Nephron progenitor cell (in vitro differentiated cells): ENCODE measurements around the gene GFER.

Source experiments
- DNase-seq: peaks from one replicate; pipeline ENCODE4 v3.0.0; 2021
- H3K27ac Mint-ChIP-seq: 2 replicates; pipeline ENCODE4 v1.8.0; 2021; ENCODE audit warnings: mild to moderate bottlenecking, moderate library complexity, mixed read lengths
- H3K27me3 Mint-ChIP-seq: 2 replicates; pipeline ENCODE4 v1.8.0; 2021; ENCODE audit warnings: mild to moderate bottlenecking, low read depth, mixed read lengths; ENCODE audit not compliant: poor library complexity
- H3K36me3 Mint-ChIP-seq: 2 replicates; pipeline ENCODE4 v1.8.0; 2021; ENCODE audit warnings: low read depth, mixed read lengths
- H3K4me1 Mint-ChIP-seq: 2 replicates; pipeline ENCODE4 v1.8.0; 2021; ENCODE audit warnings: mixed read lengths
- H3K4me3 Mint-ChIP-seq: 2 replicates; pipeline ENCODE4 v1.8.0; 2021; ENCODE audit warnings: mild to moderate bottlenecking, moderate library complexity, mixed read lengths
- H3K9me3 Mint-ChIP-seq: 2 replicates; pipeline ENCODE4 v1.8.0; 2021; ENCODE audit warnings: mild to moderate bottlenecking, moderate library complexity, mixed read lengths
- TF ChIP-seq, protein P1 (sequence below): fragments of 200-600 bp; sonication (generic); IDR thresholded peaks from 2 replicates; pipeline ENCODE4 v1.5.0; 2021; ENCODE audit warnings: antibody characterized with exemption

GFER gene

DNA sequence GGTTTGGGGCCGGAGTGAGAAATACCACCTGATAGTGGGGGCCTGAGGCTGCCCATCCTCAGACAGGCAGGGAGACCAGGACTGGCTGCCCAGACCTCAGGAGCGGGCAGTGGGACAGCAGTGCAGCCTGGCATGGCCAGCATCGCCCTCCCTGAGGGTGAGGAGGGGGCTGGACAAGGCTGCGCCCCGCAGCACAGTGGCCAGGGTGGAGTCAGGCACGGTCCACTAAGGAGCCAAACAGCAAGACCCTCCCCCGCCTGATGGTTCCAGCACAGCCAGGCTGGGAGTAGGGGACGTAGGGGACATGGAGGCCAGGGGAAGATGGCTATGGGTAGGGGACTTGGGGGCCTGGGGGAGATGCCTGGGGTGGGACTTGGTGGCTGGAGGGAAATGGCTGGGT, 22.3 kb downstream of the GFER start:
- peak overlapping the region; percentile 50 for H3K4me3 Mint-ChIP-seq
- H3K27me3 Mint-ChIP-seq, result no peaks in the 10 kb centered on the region
- no peak for DNase-seq
- no peaks in the 10 kb centered on the region for H3K9me3 Mint-ChIP-seq
- peak overlapping the region; percentile 66 for H3K27ac Mint-ChIP-seq
- TF ChIP-seq, protein P1, sequence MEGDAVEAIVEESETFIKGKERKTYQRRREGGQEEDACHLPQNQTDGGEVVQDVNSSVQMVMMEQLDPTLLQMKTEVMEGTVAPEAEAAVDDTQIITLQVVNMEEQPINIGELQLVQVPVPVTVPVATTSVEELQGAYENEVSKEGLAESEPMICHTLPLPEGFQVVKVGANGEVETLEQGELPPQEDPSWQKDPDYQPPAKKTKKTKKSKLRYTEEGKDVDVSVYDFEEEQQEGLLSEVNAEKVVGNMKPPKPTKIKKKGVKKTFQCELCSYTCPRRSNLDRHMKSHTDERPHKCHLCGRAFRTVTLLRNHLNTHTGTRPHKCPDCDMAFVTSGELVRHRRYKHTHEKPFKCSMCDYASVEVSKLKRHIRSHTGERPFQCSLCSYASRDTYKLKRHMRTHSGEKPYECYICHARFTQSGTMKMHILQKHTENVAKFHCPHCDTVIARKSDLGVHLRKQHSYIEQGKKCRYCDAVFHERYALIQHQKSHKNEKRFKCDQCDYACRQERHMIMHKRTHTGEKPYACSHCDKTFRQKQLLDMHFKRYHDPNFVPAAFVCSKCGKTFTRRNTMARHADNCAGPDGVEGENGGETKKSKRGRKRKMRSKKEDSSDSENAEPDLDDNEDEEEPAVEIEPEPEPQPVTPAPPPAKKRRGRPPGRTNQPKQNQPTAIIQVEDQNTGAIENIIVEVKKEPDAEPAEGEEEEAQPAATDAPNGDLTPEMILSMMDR, result no peak
- H3K4me1 Mint-ChIP-seq, result peaks cover 53% of the 10 kb centered on the region
- peaks cover 5% of the 10 kb centered on the region for H3K36me3 Mint-ChIP-seq

DNA sequence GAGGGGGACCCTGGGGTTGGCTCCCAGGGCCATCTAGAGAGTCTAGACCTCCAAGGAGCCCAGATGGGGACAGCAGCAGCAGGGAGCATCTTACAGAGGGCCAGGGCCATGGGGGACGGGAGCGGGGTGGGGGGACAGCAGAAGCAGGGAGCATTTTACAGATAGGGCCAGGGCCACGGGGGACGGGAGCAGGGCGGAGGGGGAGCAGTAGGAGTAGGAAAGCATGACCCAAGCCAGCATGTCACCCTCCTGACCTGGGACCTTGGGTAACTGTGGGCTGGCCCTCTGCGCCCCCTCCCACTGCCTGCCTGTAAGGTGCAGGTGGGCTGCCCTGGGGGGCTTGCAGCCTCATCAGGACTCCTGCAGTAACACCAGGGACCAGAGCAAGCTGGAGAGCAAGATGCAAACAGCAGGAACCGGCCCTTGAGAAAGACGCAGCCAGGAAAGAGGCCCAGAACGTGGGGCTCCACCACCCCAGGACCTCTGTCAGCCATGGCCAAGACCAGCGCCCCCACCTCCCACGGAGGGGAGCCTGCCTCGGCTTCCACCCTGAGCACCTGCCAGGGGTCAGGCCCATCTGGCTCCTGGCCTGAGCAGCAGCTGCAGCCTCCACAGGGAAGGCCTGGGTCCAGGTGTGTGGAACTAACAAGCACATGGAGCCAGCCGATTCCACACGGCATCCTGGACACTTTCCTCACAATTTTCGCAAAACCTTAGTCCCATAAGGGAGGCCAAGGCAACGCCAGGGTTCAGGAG, 23.3 kb downstream of the GFER start:
- Mint-ChIP-seq H3K27me3 (no peaks in the 10 kb centered on the region), H3K36me3 (peaks cover 3% of the 10 kb centered on the region), H3K4me3 (peak overlapping the region; percentile 83), H3K9me3 (no peaks in the 10 kb centered on the region), H3K4me1 (peaks cover 53% of the 10 kb centered on the region), H3K27ac (no peak overlapping the region)
- TF ChIP-seq, protein P1, result no peak
- DNase-seq, result no peak

DNA sequence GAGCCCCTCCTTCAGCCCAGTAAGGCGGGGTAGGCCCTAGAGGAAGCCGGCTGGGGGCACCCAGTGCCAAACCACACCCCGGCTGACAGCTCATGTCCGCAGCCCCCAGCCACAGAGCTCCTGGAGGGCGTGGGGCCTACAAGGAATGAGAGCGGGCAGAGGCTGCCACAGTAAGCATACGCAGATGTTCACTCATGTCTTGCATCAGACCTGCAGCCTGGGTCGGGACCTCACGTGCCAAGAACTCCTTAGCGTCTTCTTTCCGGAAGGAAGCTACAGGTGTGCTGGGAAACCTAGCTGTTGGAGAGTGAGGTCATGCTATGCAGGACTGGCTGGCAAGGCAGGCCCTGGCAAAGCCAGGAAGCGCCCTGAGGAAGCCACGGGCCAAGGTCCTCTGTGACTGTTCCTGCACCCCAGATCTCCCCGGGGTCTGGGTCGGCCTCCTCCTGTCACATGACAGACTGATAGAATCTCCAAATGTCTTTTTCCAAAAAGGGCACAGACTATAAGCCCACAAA, 24.1 kb downstream of the GFER start:
- no peak overlapping the region for H3K27ac Mint-ChIP-seq
- no peaks in the 10 kb centered on the region for H3K27me3 Mint-ChIP-seq
- TF ChIP-seq, protein P1, result no peak
- no peaks in the 10 kb centered on the region for H3K36me3 Mint-ChIP-seq
- DNase-seq, result no peak
- peak overlapping the region; percentile 83 for H3K4me3 Mint-ChIP-seq
- no peaks in the 10 kb centered on the region for H3K9me3 Mint-ChIP-seq
- H3K4me1 Mint-ChIP-seq, result peaks cover 53% of the 10 kb centered on the region

DNA sequence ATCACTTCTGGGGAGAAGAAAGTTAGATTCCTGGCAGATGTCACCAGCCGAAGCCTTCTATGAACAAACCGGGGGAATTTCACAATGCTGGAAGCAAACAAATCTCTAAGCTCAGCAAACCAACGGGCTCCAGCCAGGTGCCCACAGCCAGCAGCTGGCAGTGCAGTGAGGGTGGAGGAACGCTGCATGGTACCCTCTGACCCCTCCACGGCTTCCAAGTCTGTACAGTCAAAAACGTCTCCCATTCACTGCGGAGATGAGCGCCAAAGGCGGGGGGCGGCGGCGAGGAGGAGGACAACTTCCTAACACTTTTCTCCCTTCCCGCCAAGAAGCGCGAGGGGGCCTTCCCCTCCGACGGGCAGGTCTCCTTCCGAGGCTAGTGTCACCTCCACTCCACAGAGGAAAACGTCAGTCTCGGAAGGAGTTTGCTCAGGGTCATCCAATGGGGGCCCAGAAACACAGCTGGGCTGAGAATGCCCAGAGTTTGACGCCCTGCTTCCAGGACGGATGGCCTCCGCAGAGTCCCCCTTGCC, 24.7 kb downstream of the GFER start:
- Mint-ChIP-seq H3K9me3 (no peaks in the 10 kb centered on the region), H3K36me3 (no peaks in the 10 kb centered on the region), H3K27ac (no peak overlapping the region), H3K27me3 (no peaks in the 10 kb centered on the region), H3K4me1 (peaks cover 53% of the 10 kb centered on the region), H3K4me3 (peak overlapping the region; percentile 83)
- DNase-seq, result no peak
- TF ChIP-seq, protein P1, result no peak

DNA sequence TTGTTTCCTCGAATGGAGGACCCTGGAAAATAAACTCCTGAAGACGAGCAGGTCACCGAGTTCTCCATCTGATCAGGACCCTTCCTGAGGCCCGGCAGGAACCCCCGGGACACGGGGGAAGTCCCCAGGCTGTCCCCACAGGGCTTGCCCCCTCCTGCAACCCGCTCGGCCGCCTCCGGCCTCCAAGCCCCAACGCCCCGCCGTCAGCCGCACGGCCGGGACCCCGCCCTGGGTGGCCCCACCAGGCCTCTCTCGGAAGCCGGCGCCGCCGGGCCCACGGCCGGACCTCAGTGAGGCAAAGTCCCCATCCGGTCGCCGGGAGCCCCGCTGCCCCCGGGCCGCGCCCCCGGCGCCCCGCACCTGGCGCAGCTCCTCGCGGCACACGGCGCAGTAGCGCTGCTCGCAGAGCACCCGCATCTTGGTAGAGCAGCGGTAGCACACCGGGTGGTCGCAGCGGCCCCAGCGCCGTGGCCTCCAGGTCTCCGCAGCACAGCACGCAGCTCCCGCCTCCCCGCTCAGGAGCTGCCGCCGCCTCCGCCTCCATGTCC, 25.2 kb downstream of the GFER start:
- TF ChIP-seq, protein P1, result no peak
- H3K36me3 Mint-ChIP-seq, result no peaks in the 10 kb centered on the region
- H3K27me3 Mint-ChIP-seq, result no peaks in the 10 kb centered on the region
- peak overlapping the region; percentile 83 for H3K4me3 Mint-ChIP-seq
- no peaks in the 10 kb centered on the region for H3K9me3 Mint-ChIP-seq
- no peak for DNase-seq
- no peak overlapping the region for H3K27ac Mint-ChIP-seq
- H3K4me1 Mint-ChIP-seq, result peaks cover 51% of the 10 kb centered on the region
